OCI-LY1 (cell line): Measurements from ENCODE around the gene TMEM139.

Experiments
- CTCF ChIP-seq: fragments of 200-600 bp; sonication (generic), shearing (Covaris generic); IDR thresholded peaks from 2 replicates; pipeline ENCODE4 v1.5.1; 2017; ENCODE audit warnings: mild to moderate bottlenecking, antibody characterized with exemption, low read length, moderate library complexity, mixed read lengths
- EZH2 ChIP-seq: fragments of 200-600 bp; sonication (generic), shearing (Covaris generic); IDR thresholded peaks from 2 replicates; pipeline ENCODE4 v1.8.0; 2017; ENCODE audit warnings: borderline replicate concordance, mixed run types, mild to moderate bottlenecking, antibody characterized with exemption, low read length, moderate library complexity, mixed read lengths

GRCh38 chr7:143334244-143334643 lies 49.5 kb downstream of the TMEM139 start:
- TF ChIP-seq EZH2 (no peak), CTCF (no peak)
